ENCODE data around the gene PC. TPM values are rescaled to one million over a fixed set of nuclear protein-coding genes. Genes with fewer than 3 reads are reported as not detected.

PC gene
- total RNA-seq, 2 donors from 2014 or later: 8.0 to 12.7 TPM

GRCh38 chr11:66970807-66971442 lies 12.7 kb upstream of the PC start:
- peak overlapping the region; percentile 81 to 91 for H3K27ac ChIP-seq
- DNase-seq (ENCODE audit: low spot score) (peak; percentile 76), ATAC-seq (ENCODE audit: insufficient number of reproducible peaks, low FRiP score, low read depth) (peak; percentile 99)
- no peaks in the 10 kb centered on the region for H3K36me3 ChIP-seq
- H3K4me1 ChIP-seq (ENCODE audit: control insufficient read depth in 1 of 2, low read depth in 2 of 2): peaks cover 17 to 30% of the 10 kb centered on the region in 2 donors
- no peak for TF ChIP-seq CTCF (IDR thresholded peaks at IDR 0.05)
- H3K9me3 ChIP-seq: no peaks in the 10 kb centered on the region
- H3K4me3 ChIP-seq: peak overlapping the region; percentile 20
- H3K27me3 ChIP-seq (replicated peaks; ENCODE audit: insufficient read depth): no peaks in the 10 kb centered on the region

DNA sequence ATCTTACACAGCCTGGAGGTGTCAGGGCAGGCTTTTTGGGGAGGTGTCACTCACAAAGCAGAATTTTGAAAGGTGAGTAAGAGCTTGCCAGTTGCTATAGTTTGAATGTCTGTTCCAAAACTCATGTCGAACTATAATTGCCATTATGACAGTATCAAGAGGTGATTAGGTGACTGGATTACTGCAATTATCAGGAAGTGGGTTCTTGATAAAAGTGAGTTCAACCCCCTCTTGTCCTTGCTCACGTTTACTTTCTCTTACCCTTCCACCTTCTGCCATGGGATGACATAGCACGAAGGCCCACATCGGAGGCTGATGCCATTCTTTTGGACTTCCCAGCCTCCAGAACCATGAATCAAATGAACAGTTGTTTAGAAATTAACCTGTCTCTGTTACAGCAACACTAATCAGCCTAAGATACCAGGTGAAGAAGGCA lies 12.2 kb upstream of the PC start:
- TF ChIP-seq CTCF (IDR thresholded peaks at IDR 0.05): no peak
- peak overlapping the region; percentile 75 to 81 for H3K27ac ChIP-seq
- no peaks in the 10 kb centered on the region for H3K27me3 ChIP-seq (replicated peaks; ENCODE audit: insufficient read depth)
- ATAC-seq (ENCODE audit: insufficient number of reproducible peaks, low FRiP score, low read depth) (no peak), DNase-seq (ENCODE audit: low spot score) (no peak)
- H3K36me3 ChIP-seq: no peaks in the 10 kb centered on the region
- peaks cover 17 to 30% of the 10 kb centered on the region in 2 donors for H3K4me1 ChIP-seq (ENCODE audit: control insufficient read depth in 1 of 2, low read depth in 2 of 2)
- H3K4me3 ChIP-seq: peak overlapping the region; percentile 20
- H3K9me3 ChIP-seq: no peaks in the 10 kb centered on the region

DNA sequence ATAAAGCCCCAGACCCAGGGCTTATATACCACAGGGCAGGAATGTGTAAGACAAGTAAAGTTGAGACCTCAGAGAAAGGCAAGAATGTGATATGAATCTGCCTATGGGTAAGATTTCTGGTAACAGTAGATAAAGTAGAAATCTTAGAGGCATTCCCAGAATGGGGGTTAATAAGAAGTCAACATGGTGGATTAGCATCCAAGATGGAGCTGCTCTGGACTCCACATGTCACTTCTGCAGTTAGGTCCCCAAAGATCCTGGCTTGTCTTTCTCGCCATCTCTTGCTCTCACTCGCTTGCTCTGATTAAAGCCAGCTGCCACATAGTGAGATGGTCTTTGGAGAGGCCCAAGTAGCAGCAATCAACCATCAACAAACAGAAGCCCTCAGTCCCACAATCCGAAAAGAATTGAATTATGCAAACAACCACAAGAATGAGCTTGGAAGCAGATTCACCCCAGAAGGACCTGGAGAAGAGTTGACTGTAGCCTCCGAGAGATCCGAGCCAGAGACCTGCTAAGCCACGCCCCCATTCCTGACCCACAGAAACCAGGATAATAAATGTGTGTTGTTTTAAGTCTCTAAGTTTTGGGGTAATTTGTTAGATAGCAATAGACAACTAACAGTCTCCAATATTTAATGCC lies 11.5 kb upstream of the PC start:
- Histone ChIP-seq H3K36me3 (no peaks in the 10 kb centered on the region), H3K4me3 (no peak overlapping the region), H3K27ac (peak overlapping the region; percentile 75 to 81), H3K4me1 (ENCODE audit: control insufficient read depth in 1 of 2, low read depth in 2 of 2) (peaks cover 17 to 30% of the 10 kb centered on the region in 2 donors), H3K27me3 (replicated peaks; ENCODE audit: insufficient read depth) (no peaks in the 10 kb centered on the region), H3K9me3 (no peaks in the 10 kb centered on the region)
- ATAC-seq (ENCODE audit: insufficient number of reproducible peaks, low FRiP score, low read depth) (no peak), DNase-seq (ENCODE audit: low spot score) (no peak)
- TF ChIP-seq CTCF (IDR thresholded peaks at IDR 0.05): no peak

- no peak for ATAC-seq (ENCODE audit: insufficient number of reproducible peaks, low FRiP score, low read depth)
- Histone ChIP-seq H3K36me3 (no peaks in the 10 kb centered on the region), H3K4me3 (no peak overlapping the region), H3K4me1 (ENCODE audit: control insufficient read depth in 1 of 2, low read depth in 2 of 2) (peaks cover 17 to 30% of the 10 kb centered on the region in 2 donors), H3K9me3 (no peaks in the 10 kb centered on the region), H3K27ac (no peak overlapping the region), H3K27me3 (replicated peaks; ENCODE audit: insufficient read depth) (no peaks in the 10 kb centered on the region)
- TF ChIP-seq CTCF (IDR thresholded peaks at IDR 0.05): no peak
- DNase-seq (ENCODE audit: low spot score): no peak
Observed at GRCh38 chr11:66967670-66968425, 9.7 kb upstream of the PC start.

- no peak overlapping the region for H3K4me3 ChIP-seq
- no peaks in the 10 kb centered on the region for H3K27me3 ChIP-seq (replicated peaks; ENCODE audit: insufficient read depth)
- H3K27ac ChIP-seq: no peak overlapping the region
- ATAC-seq (ENCODE audit: insufficient number of reproducible peaks, low FRiP score, low read depth): no peak
- no peak for TF ChIP-seq CTCF (IDR thresholded peaks at IDR 0.05)
- no peaks in the 10 kb centered on the region for H3K36me3 ChIP-seq
- no peak for DNase-seq (ENCODE audit: low spot score)
- H3K4me1 ChIP-seq (ENCODE audit: control insufficient read depth in 1 of 2, low read depth in 2 of 2): peaks cover 10 to 21% of the 10 kb centered on the region in 2 donors
- no peaks in the 10 kb centered on the region for H3K9me3 ChIP-seq
Observed at GRCh38 chr11:66966351-66966750, 8.2 kb upstream of the PC start.

All from thoracic aorta (tissue), 2 donors.